GM04503 (cell line): ENCODE results near the gene SMG6.
"Not testable (repeated sequence)": the region's sequence is repeated elsewhere in the genome, so short reads cannot be mapped to it uniquely, and the experiment has no call there.

Experiments used
- DNase-seq: peaks from one replicate; pipeline ENCODE4 v3.0.0-alpha.2; 2012; ENCODE audit warnings: low read depth

SMG6 gene

GRCh38 chr17:2144701-2145100, 158.9 kb downstream of the SMG6 start:
- DNase-seq: no peak

DNA sequence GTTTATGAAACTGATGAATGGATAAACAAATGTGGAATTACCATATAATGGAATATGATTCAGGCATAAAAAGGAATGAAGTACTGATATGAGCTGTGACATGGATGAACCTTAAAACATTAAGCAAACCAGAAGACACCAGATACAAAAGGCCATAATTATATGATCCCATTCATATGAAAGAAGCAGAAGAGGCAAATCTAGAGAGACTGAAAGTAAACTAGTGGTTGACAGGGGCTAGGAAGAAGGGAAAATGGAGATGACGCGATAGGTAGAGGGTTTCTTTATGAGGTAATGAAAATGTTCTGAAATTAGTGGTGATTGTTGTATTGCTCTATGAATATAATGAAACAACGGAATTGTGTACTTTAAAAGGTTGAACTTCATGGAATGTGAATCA, 160.3 kb downstream of the SMG6 start:
- no peak for DNase-seq

GRCh38 chr17:2142682-2143081, 160.9 kb downstream of the SMG6 start:
- not testable (repeated sequence) for DNase-seq

GRCh38 chr17:2140683-2141082, 162.9 kb downstream of the SMG6 start:
- no peak for DNase-seq

DNA sequence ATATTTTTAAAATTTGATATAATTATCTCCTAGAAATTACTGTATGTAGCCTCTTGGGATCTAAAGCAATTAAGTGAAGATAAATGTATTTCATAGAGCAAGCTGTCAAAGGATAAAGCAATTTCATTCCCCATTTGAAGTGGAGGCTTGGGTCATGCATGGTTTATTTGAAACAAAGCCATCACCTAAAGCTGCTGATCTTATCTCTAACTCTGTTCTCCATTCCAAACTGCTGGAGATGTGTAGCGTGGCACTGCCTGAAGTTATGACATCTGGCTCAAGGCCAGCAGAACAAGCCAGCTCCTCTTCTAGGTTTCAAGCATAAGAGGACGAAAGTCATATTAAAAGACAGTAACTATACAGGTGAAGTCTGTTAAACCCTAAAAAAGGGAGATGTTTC, 164.8 kb downstream of the SMG6 start:
- DNase-seq: no peak

- no peak for DNase-seq
These were observed 165.3 kb downstream of the SMG6 start for GRCh38 chr17:2138318-2138717.

GRCh38 chr17:2137342-2138098, 166.1 kb downstream of the SMG6 start:
- DNase-seq: peak; percentile 71

DNA sequence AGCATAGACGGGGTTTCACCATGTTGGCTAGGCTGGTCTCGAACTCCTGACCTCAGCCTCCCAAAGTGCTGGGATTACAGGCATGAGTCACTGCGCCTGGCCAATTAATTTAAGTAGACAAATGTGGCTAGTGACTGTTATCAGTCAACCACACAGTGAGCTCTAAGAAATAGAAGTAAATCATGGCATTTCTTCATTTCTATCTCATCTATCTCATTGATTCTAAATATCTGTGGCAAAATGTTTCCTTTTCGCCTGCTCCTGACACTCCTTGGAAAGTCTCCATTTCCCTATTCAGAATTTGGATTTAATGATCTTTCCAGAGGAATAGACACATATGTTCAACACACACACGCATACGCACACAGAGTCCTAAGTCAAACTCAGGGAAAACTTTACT, 167.3 kb downstream of the SMG6 start:
- DNase-seq: no peak

- DNase-seq: no peak
These were observed 175.6 kb downstream of the SMG6 start for GRCh38 chr17:2128011-2128410.

- no peak for DNase-seq
These were observed 178.5 kb downstream of the SMG6 start for GRCh38 chr17:2125013-2125535.

- DNase-seq: no peak
These were observed 179.2 kb downstream of the SMG6 start for GRCh38 chr17:2124391-2124790.

DNA sequence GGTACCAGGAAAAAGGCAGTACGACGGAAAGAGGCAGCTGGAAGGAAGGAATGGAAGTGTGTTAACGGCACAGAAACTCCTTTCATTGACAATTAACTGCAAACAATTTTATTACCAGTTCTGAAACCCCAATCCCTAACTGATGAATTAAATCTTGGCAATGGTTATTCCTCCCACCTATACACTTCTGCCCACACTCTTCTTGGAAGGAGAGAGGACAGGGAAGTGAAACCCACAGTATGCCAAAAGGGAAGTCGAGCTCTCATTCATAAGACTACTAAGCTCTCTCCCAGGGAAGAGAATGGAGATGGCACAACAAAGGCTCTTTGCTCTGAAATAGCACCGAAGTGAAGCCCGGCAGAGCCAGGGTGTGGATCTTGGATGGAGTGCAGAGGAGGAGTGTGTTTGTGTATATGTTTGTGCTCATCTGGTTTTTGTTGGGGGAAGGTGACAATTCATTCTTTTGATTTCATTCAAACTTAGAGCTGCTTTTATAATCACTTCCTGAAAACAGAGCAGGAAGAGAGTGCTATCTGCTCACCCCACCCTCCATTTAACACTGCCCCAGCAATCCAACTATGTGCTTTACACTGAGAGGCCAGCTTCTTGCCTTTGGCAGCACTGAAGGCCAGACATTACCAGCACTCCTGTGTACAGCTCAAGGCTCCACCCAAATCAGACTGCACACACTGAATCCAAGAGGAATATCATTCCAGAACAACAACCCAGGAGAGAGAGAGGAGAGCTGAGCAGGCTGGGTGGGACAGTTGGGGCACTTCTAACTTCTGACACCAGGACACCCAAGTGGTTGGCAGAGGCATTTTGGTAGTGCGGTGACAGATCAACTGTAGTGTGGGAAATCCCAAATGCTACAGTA, 180.0 kb downstream of the SMG6 start:
- DNase-seq: no peak

DNA sequence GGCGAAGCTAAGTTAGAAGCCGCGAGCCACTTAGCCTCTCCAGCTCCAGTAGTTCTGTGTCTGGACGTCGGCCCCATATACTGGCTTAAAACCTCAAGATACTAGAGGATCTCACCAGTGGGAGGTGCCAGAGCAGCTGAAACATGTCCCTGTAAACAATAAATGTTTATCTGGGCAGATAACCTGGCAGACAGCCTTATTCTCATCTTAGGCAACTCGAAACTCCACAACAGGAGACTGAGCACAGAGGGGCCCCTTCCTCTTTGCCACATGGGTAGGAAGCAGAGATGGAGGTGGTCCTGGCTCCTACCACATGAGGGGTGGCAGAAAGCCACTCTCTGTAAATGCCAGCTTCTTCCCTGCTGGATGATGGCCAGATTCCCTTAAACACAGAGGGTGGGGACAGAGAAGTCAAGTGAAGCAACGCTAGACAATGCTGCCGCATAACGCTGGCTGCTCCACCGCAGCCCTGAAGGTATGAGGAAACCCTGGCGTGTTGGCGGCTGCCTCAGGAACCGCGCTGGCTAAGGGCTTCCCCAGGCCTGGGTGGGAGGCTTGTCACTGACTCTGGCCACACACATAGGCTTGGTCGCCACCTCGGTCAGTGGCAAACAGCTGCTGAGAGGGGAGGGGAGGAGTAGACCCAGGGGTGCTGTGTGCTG, 180.8 kb downstream of the SMG6 start:
- no peak for DNase-seq

- DNase-seq: peak; percentile 69
These were observed 182.8 kb downstream of the SMG6 start for GRCh38 chr17:2120586-2121335.

DNA sequence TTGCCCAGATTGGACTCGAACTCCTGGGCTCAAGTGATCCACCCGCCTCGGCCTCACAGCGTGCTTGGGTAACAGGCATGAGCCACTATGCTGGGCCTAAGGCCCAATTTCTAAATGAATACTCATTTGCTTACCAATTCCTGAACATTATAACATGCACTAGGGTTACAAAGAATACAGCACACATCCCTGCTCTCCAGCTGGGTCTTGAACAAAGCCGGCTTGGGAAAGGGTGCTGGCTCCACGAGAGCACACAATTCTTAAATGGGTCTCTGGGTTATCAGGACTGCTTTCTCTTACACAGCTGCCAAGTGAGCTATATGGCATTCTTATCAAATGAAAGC, 190.3 kb downstream of the SMG6 start:
- DNase-seq: no peak

GRCh38 chr17:2111691-2112090, 191.9 kb downstream of the SMG6 start:
- no peak for DNase-seq

DNA sequence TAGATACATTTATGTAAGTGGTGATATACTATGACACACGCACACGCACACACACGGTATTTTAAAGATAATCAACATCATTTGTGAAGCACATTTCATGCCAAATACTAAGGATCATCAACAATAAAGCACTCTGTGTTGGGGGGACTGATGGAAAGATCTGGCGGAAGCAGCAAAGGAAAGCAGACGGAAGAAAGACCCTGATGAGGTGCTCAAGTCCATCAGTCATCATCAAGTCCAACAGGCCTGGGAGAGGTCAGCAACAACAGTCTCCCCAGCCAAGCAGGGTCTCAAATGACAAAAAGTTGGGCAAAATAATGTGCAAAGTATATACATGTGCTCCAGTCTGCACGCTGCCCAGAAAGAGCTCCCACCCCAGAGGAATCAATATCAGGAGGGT, 193.1 kb downstream of the SMG6 start:
- DNase-seq: no peak

GRCh38 chr17:2108170-2108569, 195.4 kb downstream of the SMG6 start:
- no peak for DNase-seq

GRCh38 chr17:2107506-2107905, 196.1 kb downstream of the SMG6 start:
- DNase-seq: no peak

DNA sequence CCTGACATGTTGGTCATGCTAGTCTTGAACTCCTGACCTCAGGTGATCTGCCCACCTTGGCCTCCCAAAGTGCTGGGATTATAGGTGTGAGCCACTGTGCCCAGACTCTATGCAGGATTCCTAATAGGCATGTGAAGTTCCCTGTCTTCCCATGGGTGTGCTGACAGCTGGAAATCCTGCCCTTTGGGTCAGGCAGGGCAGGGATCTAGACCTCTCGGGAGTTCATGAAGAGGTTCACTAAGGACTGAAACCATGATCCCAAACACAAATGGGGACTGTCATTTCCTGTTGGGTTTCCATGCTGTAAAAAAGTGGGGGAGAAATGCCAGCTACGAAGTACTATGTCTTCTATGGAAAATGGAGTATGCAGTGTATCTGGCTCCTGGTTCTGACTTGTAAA, 196.5 kb downstream of the SMG6 start:
- DNase-seq: no peak

DNA sequence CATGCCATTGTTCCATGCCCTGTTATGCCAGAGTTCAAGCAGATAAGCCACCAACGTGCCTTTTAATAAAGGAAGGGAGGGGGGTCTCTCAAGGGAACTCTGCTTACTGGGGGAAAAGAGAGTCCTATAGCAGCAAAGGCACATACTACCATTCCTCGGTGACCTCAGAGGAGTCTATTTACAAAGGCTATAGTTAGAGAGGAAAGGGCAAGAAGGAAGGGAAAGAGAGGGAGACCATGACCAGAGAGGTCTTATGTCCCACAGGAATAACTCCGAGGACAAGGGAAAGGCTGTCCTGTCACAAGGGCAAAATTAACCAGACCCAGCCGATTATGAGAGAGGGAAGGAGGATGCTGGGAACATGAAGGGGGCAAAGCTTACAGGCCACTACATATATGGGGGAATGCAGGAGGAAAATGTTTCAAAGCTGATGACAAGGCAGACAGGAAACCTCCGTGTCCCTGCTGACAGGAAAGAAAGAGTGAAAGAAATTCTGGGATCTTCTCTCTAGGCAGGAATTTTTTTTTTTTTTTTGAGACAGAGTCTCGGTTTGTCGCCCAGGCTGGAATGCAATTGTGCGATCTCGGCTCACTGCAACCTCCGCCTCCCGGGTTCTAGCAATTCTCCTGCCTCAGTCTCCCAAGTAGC, 197.2 kb downstream of the SMG6 start:
- DNase-seq: no peak
